ENCODE measurements around the gene B3GAT1. TPM values are rescaled to one million over a fixed set of nuclear protein-coding genes. Genes with fewer than 3 reads are reported as not detected.

Gene B3GAT1
- total RNA-seq, 4 donors from 2014 or later, result 0.14 to 0.16 TPM; not detected in 2

DNA sequence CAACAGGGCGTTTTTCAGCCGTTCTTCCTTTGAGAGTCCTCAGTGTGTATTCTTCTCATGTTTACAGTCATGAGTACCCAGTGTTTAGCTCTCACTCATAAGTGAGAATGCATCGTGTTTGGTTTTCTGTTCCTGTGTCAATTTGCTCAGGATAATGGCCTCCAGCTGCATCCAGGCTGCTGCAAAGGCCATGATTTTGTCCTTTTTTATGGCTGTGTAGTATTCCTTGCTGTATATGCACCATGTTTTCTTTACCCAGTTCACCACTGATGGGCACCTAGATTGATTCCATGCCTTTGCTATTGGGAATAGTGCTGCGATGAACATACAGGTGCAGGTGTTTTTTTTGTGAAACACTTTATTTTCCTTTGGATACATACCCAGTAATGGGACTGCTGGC is 23.5 kb downstream of the B3GAT1 start:
- no peaks in the 10 kb centered on the region for H3K36me3 ChIP-seq
- intact Hi-C loops (cut with DNase I; ENCODE audit: low total_unique reads) (no loop called here), in situ Hi-C loops (cut with MboI; ENCODE audit: low pct_ligation_motif_present in 1 of 4, low pct_unique_long_range_greater_than_20kb in 1 of 4, low sequenced_read_pairs in 3 of 4) (no loop called here)
- no peaks in the 10 kb centered on the region for H3K4me1 ChIP-seq
- H3K27me3 ChIP-seq, result peaks cover 4% of the 10 kb centered on the region
- H3K4me3 ChIP-seq, result no peak overlapping the region
- whole genome bisulfite sequencing, 2 donors (ENCODE audit: low coverage in 1 of 2), result 78 to 89% methylated on average over 3 to 4 of the region's 4 CpGs
- H3K27ac ChIP-seq, result no peak overlapping the region
- DNase-seq, result no peak
- H3K9me3 ChIP-seq, result no peaks in the 10 kb centered on the region
- TF ChIP-seq EP300 (IDR thresholded peaks at IDR 0.05; ENCODE audit: low read depth), result no peak
- TF ChIP-seq POLR2A (IDR thresholded peaks at IDR 0.05), result no peak
- TF ChIP-seq POLR2AphosphoS5 (IDR thresholded peaks at IDR 0.05), result no peak
- TF ChIP-seq, protein P1, sequence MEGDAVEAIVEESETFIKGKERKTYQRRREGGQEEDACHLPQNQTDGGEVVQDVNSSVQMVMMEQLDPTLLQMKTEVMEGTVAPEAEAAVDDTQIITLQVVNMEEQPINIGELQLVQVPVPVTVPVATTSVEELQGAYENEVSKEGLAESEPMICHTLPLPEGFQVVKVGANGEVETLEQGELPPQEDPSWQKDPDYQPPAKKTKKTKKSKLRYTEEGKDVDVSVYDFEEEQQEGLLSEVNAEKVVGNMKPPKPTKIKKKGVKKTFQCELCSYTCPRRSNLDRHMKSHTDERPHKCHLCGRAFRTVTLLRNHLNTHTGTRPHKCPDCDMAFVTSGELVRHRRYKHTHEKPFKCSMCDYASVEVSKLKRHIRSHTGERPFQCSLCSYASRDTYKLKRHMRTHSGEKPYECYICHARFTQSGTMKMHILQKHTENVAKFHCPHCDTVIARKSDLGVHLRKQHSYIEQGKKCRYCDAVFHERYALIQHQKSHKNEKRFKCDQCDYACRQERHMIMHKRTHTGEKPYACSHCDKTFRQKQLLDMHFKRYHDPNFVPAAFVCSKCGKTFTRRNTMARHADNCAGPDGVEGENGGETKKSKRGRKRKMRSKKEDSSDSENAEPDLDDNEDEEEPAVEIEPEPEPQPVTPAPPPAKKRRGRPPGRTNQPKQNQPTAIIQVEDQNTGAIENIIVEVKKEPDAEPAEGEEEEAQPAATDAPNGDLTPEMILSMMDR (IDR thresholded peaks at IDR 0.05), result no peak

DNA sequence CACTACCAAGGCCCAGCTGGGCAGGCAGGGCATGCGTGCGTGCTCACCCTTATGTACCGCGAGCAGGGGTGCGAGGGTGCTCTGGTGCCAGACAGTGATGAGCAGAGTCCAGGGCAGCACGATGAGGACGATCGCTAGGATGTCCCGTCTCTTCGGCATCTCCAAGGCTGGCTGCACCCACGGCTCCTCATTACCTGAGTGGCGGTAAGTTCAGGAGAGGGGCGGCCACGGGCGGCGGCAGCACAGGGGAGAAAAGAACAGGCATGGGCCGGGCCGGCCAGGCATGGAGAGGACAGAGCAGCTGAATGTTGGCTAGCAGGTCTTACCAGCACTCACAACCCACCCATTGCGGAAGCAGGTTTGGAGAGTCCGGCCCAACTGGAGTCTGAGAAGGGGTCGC is 24.5 kb downstream of the B3GAT1 start:
- TF ChIP-seq, protein P1 (IDR thresholded peaks at IDR 0.05), result no peak
- TF ChIP-seq EP300 (IDR thresholded peaks at IDR 0.05; ENCODE audit: low read depth) (no peak), POLR2A (IDR thresholded peaks at IDR 0.05) (no peak), POLR2AphosphoS5 (IDR thresholded peaks at IDR 0.05) (no peak)
- 93% methylated on average over 21 of the region's 21 CpGs; no CpG with 5 or more reads in 1 of the 2 donors for whole genome bisulfite sequencing, 2 donors (ENCODE audit: low coverage in 1 of 2)
- peaks cover 4% of the 10 kb centered on the region for H3K27me3 ChIP-seq

DNA sequence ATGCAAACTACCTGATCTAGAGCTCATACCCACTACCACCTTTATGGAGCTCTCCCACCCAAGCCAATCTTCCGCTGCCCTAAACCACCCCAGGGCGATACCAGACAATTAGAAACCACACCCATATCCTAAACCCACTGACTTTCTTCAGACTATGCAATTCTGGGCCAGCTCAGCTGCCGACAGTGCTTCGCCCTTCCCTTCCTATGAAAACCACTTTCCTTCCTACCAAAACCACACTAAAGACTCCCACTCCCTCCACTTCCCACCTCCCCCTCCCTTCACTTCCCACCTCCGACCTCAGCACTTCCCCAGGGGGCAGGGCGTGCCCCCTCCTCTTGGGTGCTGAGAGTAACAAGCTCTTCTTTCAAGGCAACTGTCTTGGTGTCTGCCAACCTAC is 25.1 kb downstream of the B3GAT1 start:
- Histone ChIP-seq H3K9me3 (no peaks in the 10 kb centered on the region), H3K36me3 (no peaks in the 10 kb centered on the region), H3K4me1 (no peaks in the 10 kb centered on the region), H3K4me3 (no peak overlapping the region), H3K27ac (no peak overlapping the region), H3K27me3 (peaks cover 4% of the 10 kb centered on the region)
- no peak for DNase-seq
- intact Hi-C loops (cut with DNase I; ENCODE audit: low total_unique reads) (no loop called here), in situ Hi-C loops (cut with MboI; ENCODE audit: low pct_ligation_motif_present in 1 of 4, low pct_unique_long_range_greater_than_20kb in 1 of 4, low sequenced_read_pairs in 3 of 4) (no loop called here)
- 50 to 57% methylated on average over 6 of the region's 6 CpGs for WGBS, 2 donors (ENCODE audit: low coverage in 1 of 2)
- TF ChIP-seq POLR2AphosphoS5 (IDR thresholded peaks at IDR 0.05) (no peak), EP300 (IDR thresholded peaks at IDR 0.05; ENCODE audit: low read depth) (no peak), POLR2A (IDR thresholded peaks at IDR 0.05) (no peak)
- TF ChIP-seq, protein P1 (IDR thresholded peaks at IDR 0.05), result no peak

More for the DNA sequence above, 24.5 kb downstream of the B3GAT1 start:
- DNase-seq, result no peak
- intact Hi-C loops (cut with DNase I; ENCODE audit: low total_unique reads) (no loop called here), in situ Hi-C loops (cut with MboI; ENCODE audit: low pct_ligation_motif_present in 1 of 4, low pct_unique_long_range_greater_than_20kb in 1 of 4, low sequenced_read_pairs in 3 of 4) (no loop called here)
- Histone ChIP-seq H3K36me3 (no peaks in the 10 kb centered on the region), H3K4me3 (no peak overlapping the region), H3K4me1 (no peaks in the 10 kb centered on the region), H3K9me3 (no peaks in the 10 kb centered on the region), H3K27ac (no peak overlapping the region)

DNA sequence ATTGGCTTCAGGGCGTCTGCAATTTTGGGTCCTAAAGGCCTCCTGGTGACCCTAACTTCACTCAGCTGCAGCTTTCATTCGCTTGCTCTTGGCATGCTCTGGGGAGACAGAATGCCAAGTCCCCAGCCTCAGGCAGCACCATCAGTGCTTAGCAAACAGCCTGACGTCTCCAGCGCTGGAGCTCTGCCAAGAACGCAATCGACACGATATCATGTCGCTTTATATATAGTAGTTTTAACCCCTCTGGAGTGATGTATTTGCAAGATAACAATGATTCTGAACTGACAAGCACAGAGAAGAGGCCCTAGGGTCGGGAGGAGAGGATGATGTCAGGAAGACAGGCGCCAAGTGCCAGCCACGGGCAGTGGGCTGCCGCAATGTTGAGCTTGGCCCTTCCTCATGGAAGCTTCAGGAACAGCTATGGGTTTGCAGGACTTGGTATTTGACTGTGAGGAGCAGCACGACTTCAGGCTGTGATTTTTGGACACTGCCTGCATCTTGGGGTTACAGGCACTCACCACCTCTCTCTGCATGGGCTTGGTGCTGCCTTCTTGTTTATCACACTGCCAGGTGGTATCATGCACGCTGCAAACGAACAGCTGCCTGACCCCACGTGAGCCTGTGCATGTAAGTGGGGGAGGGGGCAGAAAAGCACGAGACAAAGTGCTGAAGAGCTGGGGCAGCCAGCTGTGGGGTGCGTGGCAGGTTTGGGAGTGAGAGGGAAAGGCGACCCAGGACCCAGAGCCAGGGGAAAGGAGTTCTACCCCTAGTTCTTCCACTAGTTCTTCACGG is 26.1 kb downstream of the B3GAT1 start:
- TF ChIP-seq POLR2AphosphoS5 (IDR thresholded peaks at IDR 0.05) (no peak), EP300 (IDR thresholded peaks at IDR 0.05; ENCODE audit: low read depth) (no peak), POLR2A (IDR thresholded peaks at IDR 0.05) (no peak)
- TF ChIP-seq, protein P1 (IDR thresholded peaks at IDR 0.05), result no peak
- 53 to 83% methylated on average over 4 to 20 of the region's 20 CpGs for WGBS, 2 donors (ENCODE audit: low coverage in 1 of 2)
- no peaks in the 10 kb centered on the region for H3K27me3 ChIP-seq

More for the DNA sequence above, 26.1 kb downstream of the B3GAT1 start:
- intact Hi-C loops (cut with DNase I; ENCODE audit: low total_unique reads), result no loop called here
- H3K36me3 ChIP-seq, result no peaks in the 10 kb centered on the region
- in situ Hi-C loops (cut with MboI; ENCODE audit: low pct_ligation_motif_present in 1 of 4, low pct_unique_long_range_greater_than_20kb in 1 of 4, low sequenced_read_pairs in 3 of 4), result no loop called here
- H3K9me3 ChIP-seq, result no peaks in the 10 kb centered on the region
- H3K4me3 ChIP-seq, result no peak overlapping the region
- no peak for DNase-seq
- no peak overlapping the region for H3K27ac ChIP-seq
- H3K4me1 ChIP-seq, result no peaks in the 10 kb centered on the region

All from transverse colon (tissue), 4 donors.